PC-3 (cell line): Measurements from ENCODE around the gene RRAGD. TPM values are rescaled to one million over a fixed set of nuclear protein-coding genes. Genes with fewer than 3 reads are reported as not detected.

Source experiments
- ATAC-seq: fragments of 200-7000 bp; cut with Tn5 transposase; 2 replicates; pipeline ENCODE4 v1.9.1; 2020; ENCODE audit warnings: mild to moderate bottlenecking, moderate library complexity
- BruUV-seq: library from RNA; stranded (reverse); fragments of 400-500 nt; replicated peaks from 2 replicates; lab custom pipeline; 2021; lab: Mats Ljungman, UMichigan
- CTCF ChIA-PET: fragments of 300-600 bp; sonication (Branson Sonifier 250); formaldehyde crosslinking; loops from one replicate; lab custom pipeline; 2022; ENCODE audit warnings: antibody characterized with exemption; lab: Charles Lee
- POLR2A ChIA-PET: fragments of 300-600 bp; sonication (Branson Sonifier 250); formaldehyde crosslinking; loops from one replicate; lab custom pipeline; 2022; ENCODE audit warnings: antibody characterized with exemption; ENCODE audit not compliant: unreplicated experiment; lab: Charles Lee
- DNase-seq: peaks from one replicate; pipeline ENCODE4 v3.0.0-alpha.2; 2015
- H2AFZ ChIP-seq: fragments of 300-600 bp; sonication (generic); 2 replicates; pipeline ENCODE4 v1.6.0; 2016; ENCODE audit warnings: antibody characterized with exemption, low read length
- H3F3A ChIP-seq: fragments of 300-600 bp; sonication (generic); one replicate; pipeline ENCODE4 v1.6.0; 2017; ENCODE audit warnings: antibody characterized with exemption, low read length, control low read depth, mild to moderate bottlenecking; ENCODE audit not compliant: unreplicated experiment
- H3K27ac ChIP-seq: fragments of 300-600 bp; sonication (generic); 2 replicates; pipeline ENCODE4 v1.5.1; 2016; ENCODE audit warnings: mild to moderate bottlenecking, low read length
- H3K27me3 ChIP-seq: fragments of 300-600 bp; sonication (generic); 2 replicates; pipeline ENCODE4 v1.6.1; 2016; ENCODE audit warnings: low read length, mixed read lengths
- H3K36me3 ChIP-seq: fragments of 300-600 bp; sonication (generic); 2 replicates; pipeline ENCODE4 v1.6.1; 2016; ENCODE audit warnings: low read depth, mixed run types, low read length, mixed read lengths
- H3K4me1 ChIP-seq: fragments of 300-600 bp; sonication (generic); 2 replicates; pipeline ENCODE4 v1.5.1; 2016; ENCODE audit warnings: low read length; ENCODE audit not compliant: insufficient read depth
- H3K4me2 ChIP-seq: fragments of 300-600 bp; sonication (generic); 2 replicates; pipeline ENCODE4 v1.6.0; 2016; ENCODE audit warnings: low read length
- H3K4me3 ChIP-seq: fragments of 300-600 bp; sonication (generic); 2 replicates; pipeline ENCODE4 v1.5.1; 2016; ENCODE audit warnings: mild to moderate bottlenecking, low read length, mixed read lengths
- H3K79me2 ChIP-seq: fragments of 300-600 bp; sonication (generic); 2 replicates; pipeline ENCODE4 v1.6.1; 2017; ENCODE audit warnings: low read length, mixed read lengths
- H3K9ac ChIP-seq: fragments of 300-600 bp; sonication (generic); 2 replicates; pipeline ENCODE4 v1.6.0; 2016; ENCODE audit warnings: mild to moderate bottlenecking, low read length
- H3K9me2 ChIP-seq: fragments of 300-600 bp; sonication (generic); replicated peaks from 2 replicates; pipeline ENCODE4 v1.6.1; 2016; ENCODE audit warnings: mixed run types, low read length, mixed read lengths
- H3K9me3 ChIP-seq: fragments of 300-600 bp; sonication (generic); 2 replicates; pipeline ENCODE4 v1.6.1; 2016; ENCODE audit warnings: low read length, mixed read lengths
- H4K20me1 ChIP-seq: fragments of 300-600 bp; sonication (generic); 2 replicates; pipeline ENCODE4 v1.6.1; 2016; ENCODE audit warnings: low read length, mixed read lengths
- EZH2 ChIP-seq: fragments of 300-600 bp; sonication (generic); IDR thresholded peaks from one replicate; pipeline ENCODE4 v1.6.1; 2017; ENCODE audit warnings: antibody characterized with exemption, mild to moderate bottlenecking, low read length; ENCODE audit not compliant: unreplicated experiment
- EZH2phosphoT487 ChIP-seq: fragments of 300-600 bp; sonication (generic); IDR thresholded peaks from 2 replicates; pipeline ENCODE4 v1.6.1; 2018; ENCODE audit warnings: mild to moderate bottlenecking, antibody characterized with exemption, low read length, borderline replicate concordance
- intact Hi-C: fragments of 100-400 bp; cut with micrococcal nuclease; formaldehyde crosslinking; loops from 2 replicates; pipeline ENCODE4 v1.9.0; 2023
- total RNA-seq: library from RNA; depleted of rRNA; stranded (reverse); fragments of >200 nt; gene quantifications from 2 replicates; pipeline ENCODE4 v1.2.3, GENCODE V29; 2014
- TF ChIP-seq, protein P1 (sequence below): fragments of 300-600 bp; sonication (generic); conservative IDR thresholded peaks from 2 replicates; pipeline ENCODE4 v1.5.1; 2017; ENCODE audit warnings: antibody characterized with exemption, low read depth, mild to moderate bottlenecking, low read length

RRAGD gene
- total RNA-seq, 1 experiment from 2014 or later = 0.62 TPM

DNA sequence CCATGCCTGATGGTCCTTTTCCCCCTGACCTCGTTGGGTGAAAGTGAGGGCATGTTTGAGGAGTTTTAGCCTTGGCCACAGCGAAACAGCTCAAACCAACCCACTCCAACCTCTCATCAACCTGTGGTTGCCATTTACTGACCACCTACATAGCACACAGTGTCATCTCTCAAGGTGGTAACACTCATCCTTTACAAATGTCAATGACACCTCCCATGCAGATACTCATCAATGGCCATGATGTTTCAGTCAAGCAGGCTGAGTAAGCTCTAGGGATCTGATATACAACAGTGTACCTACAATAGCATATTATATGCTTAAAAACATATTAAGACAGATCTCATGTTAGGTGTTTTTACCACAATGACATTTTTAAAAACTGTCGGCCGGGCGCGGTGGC lies 9.3 kb downstream of the RRAGD start:
- H3K4me2 ChIP-seq = no peak overlapping the region
- TF ChIP-seq EZH2 = no peak
- no peaks in the 10 kb centered on the region for H3K4me1 ChIP-seq
- ChIA-PET POLR2A (no interaction called here), CTCF (no interaction called here)
- H3K9me2 ChIP-seq = no peaks in the 10 kb centered on the region
- no peaks in the 10 kb centered on the region for H4K20me1 ChIP-seq
- H3K9me3 ChIP-seq = no peaks in the 10 kb centered on the region
- no peaks in the 10 kb centered on the region for H3K36me3 ChIP-seq
- DNase-seq = no peak
- H3K79me2 ChIP-seq = no peaks in the 10 kb centered on the region
- H3K27ac ChIP-seq = no peak overlapping the region
- intact Hi-C loops = no loop called here
- H3F3A ChIP-seq = no peaks in the 10 kb centered on the region
- no peak overlapping the region for H2AFZ ChIP-seq
- BruUV-seq = no TSS peak
- H3K9ac ChIP-seq = no peak overlapping the region
- no peak overlapping the region for H3K4me3 ChIP-seq
- no peak for ATAC-seq
- peaks cover 2% of the 10 kb centered on the region; the same call in 1 of the 2 replicates for H3K27me3 ChIP-seq

DNA sequence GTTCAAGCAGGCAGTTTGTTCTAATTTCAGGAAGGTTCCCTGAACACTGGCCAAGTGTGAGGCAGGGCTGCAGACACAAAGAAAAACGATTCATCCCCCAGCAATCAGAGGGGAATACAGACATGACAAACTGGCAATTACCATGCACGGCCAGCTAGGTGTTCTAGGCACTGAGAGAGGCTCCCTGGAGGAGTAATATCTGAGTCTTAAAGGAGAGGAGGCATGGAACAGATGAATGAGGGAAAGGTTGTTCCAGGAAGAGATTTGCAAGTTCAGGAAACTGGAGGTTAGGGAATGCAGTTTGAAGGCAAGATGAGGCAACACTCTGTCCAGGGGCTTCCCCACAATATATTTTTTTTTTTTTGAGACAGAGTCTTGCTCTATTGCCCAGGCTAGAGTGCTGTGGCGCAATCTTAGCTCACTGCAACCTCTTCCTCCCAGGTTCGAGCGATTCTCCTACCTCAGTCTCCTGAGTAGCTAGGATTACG lies 11.1 kb downstream of the RRAGD start:
- POLR2A ChIA-PET = no interaction called here
- H3K9ac ChIP-seq = no peak overlapping the region
- no TSS peak for BruUV-seq

DNA sequence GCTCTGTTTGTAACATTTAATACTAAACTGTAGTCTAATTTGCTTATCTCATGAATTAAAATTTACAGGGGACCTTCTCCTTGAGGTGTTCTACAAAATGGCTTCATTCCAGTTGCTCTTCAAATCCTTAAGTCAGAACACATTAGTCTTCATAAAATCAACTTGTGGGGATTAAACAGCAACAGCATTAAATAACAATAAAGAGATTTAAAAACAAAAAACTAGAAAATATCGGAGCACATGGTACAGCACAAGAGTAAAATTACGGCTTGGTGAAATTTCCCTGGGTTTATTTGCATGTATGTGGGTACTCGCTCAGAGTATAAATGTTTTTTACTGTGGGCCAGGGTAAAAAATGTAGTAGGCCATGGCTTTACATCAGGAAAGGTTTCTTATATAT lies 12.0 kb downstream of the RRAGD start:
- no peak for DNase-seq
- H3K4me3 ChIP-seq = no peak overlapping the region
- ChIA-PET CTCF (no interaction called here), POLR2A (no interaction called here)
- H2AFZ ChIP-seq = no peak overlapping the region
- H3K9ac ChIP-seq = no peak overlapping the region
- ATAC-seq = no peak
- H3K79me2 ChIP-seq = no peaks in the 10 kb centered on the region
- TF ChIP-seq EZH2phosphoT487 = no peak
- TF ChIP-seq EZH2 = no peak
- TF ChIP-seq, protein P1, sequence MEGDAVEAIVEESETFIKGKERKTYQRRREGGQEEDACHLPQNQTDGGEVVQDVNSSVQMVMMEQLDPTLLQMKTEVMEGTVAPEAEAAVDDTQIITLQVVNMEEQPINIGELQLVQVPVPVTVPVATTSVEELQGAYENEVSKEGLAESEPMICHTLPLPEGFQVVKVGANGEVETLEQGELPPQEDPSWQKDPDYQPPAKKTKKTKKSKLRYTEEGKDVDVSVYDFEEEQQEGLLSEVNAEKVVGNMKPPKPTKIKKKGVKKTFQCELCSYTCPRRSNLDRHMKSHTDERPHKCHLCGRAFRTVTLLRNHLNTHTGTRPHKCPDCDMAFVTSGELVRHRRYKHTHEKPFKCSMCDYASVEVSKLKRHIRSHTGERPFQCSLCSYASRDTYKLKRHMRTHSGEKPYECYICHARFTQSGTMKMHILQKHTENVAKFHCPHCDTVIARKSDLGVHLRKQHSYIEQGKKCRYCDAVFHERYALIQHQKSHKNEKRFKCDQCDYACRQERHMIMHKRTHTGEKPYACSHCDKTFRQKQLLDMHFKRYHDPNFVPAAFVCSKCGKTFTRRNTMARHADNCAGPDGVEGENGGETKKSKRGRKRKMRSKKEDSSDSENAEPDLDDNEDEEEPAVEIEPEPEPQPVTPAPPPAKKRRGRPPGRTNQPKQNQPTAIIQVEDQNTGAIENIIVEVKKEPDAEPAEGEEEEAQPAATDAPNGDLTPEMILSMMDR = no peak
- BruUV-seq = no TSS peak
- H3K9me2 ChIP-seq = no peaks in the 10 kb centered on the region
- intact Hi-C loops = no loop called here
- no peak overlapping the region for H3K27ac ChIP-seq
- H4K20me1 ChIP-seq = no peaks in the 10 kb centered on the region
- no peaks in the 10 kb centered on the region for H3K4me1 ChIP-seq
- no peaks in the 10 kb centered on the region for H3K36me3 ChIP-seq
- no peaks in the 10 kb centered on the region for H3K27me3 ChIP-seq
- no peak overlapping the region for H3K4me2 ChIP-seq
- H3F3A ChIP-seq = no peaks in the 10 kb centered on the region
- H3K9me3 ChIP-seq = no peaks in the 10 kb centered on the region

More for the DNA sequence above, 11.1 kb downstream of the RRAGD start:
- Histone ChIP-seq H3K4me3 (no peak overlapping the region), H3K4me2 (no peak overlapping the region), H3K79me2 (no peaks in the 10 kb centered on the region), H3K36me3 (no peaks in the 10 kb centered on the region), H3K9me3 (no peaks in the 10 kb centered on the region), H2AFZ (no peak overlapping the region), H3K27me3 (no peaks in the 10 kb centered on the region), H3K4me1 (no peaks in the 10 kb centered on the region), H3K27ac (no peak overlapping the region), H3K9me2 (no peaks in the 10 kb centered on the region), H3F3A (no peaks in the 10 kb centered on the region), H4K20me1 (no peaks in the 10 kb centered on the region)
- DNase-seq = no peak
- intact Hi-C loops = no loop called here
- CTCF ChIA-PET = no interaction called here
- no peak for ATAC-seq
- TF ChIP-seq EZH2phosphoT487 = no peak
- TF ChIP-seq, protein P1 = no peak
- no peak for TF ChIP-seq EZH2
